Measurements from ENCODE around the gene TMED9. TPM values are rescaled to one million over a fixed set of nuclear protein-coding genes. Genes with fewer than 3 reads are reported as not detected.
"Not testable (repeated sequence)": the region's sequence is repeated elsewhere in the genome, so short reads cannot be mapped to it uniquely, and the experiment has no call there.

The TMED9 gene
- total RNA-seq, 2 donors from 2014 or later, result 101 to 131 TPM

- DNase-seq (no peak), ATAC-seq (peak in 1 of 2 donors; percentile 86)
- intact Hi-C loops (cut with DNase I), result no loop called here
These were observed 28.6 kb downstream of the TMED9 start for GRCh38 chr5:177620560-177620959.

GRCh38 chr5:177624172-177624571 lies 32.2 kb downstream of the TMED9 start:
- ATAC-seq; intact Hi-C loops (cut with DNase I); DNase-seq: not testable (repeated sequence)

- intact Hi-C loops (cut with DNase I); ATAC-seq: not testable (repeated sequence)
These were observed 38.2 kb downstream of the TMED9 start for GRCh38 chr5:177630186-177630585.

GRCh38 chr5:177634912-177635311 lies 42.9 kb downstream of the TMED9 start:
- intact Hi-C loops (cut with DNase I); ATAC-seq; DNase-seq: not testable (repeated sequence)

More at GRCh38 chr5:177630186-177630585, 38.2 kb downstream of the TMED9 start:
- not testable (repeated sequence) for DNase-seq

GRCh38 chr5:177645462-177645861 lies 53.5 kb downstream of the TMED9 start:
- intact Hi-C loops (cut with DNase I); ATAC-seq: not testable (repeated sequence)

More at GRCh38 chr5:177645462-177645861, 53.5 kb downstream of the TMED9 start:
- DNase-seq, result not testable (repeated sequence)

Other genes with a start within 250 kb of the TMED9 start
- 10 to 100 TPM; 76.4 to 77.7 TPM for gene LMAN2, start 240.5 kb upstream of the TMED9 start, total RNA-seq
- gene RGS14, start 234.3 kb upstream of the TMED9 start, total RNA-seq, result 1 to 10 TPM; 3.7 to 4.7 TPM
- not detected for gene SLC34A1, start 207.8 kb upstream of the TMED9 start, total RNA-seq
- not detected for gene PFN3, start 191.5 kb upstream of the TMED9 start, total RNA-seq
- gene F12, start 182.6 kb upstream of the TMED9 start, total RNA-seq, result under 1 TPM; 0.27 to 0.39 TPM
- 10 to 100 TPM; 14.6 to 20.1 TPM for gene GRK6, start 165.5 kb upstream of the TMED9 start, total RNA-seq
- 1 to 10 TPM in 1 of 2 donors, under 1 TPM in 1; 0.59 to 1.6 TPM for gene PRR7, start 145.4 kb upstream of the TMED9 start, total RNA-seq
- 10 to 100 TPM; 30.2 to 55.1 TPM for gene DBN1, start 118.6 kb upstream of the TMED9 start, total RNA-seq
- 10 to 100 TPM; 50.5 to 94.5 TPM for gene PDLIM7, start 94.6 kb upstream of the TMED9 start, total RNA-seq
- 1 to 10 TPM; 5.3 to 9.0 TPM for gene DOK3, start 82.4 kb upstream of the TMED9 start, total RNA-seq
- 10 to 100 TPM; 33.1 to 53.5 TPM for gene DDX41, start 75.2 kb upstream of the TMED9 start, total RNA-seq
- gene FAM193B, start 37.6 kb upstream of the TMED9 start, total RNA-seq, result 10 to 100 TPM; 26.1 to 30.1 TPM
- gene B4GALT7, start 7.9 kb downstream of the TMED9 start, total RNA-seq, result 10 to 100 TPM; 14.5 to 20.4 TPM
- 1 to 10 TPM in 1 of 2 donors, under 1 TPM in 1; 0.50 to 5.2 TPM for gene FAM153A, start 190.7 kb downstream of the TMED9 start, total RNA-seq

All from left cardiac atrium (tissue), 4 donors.